G401 (cell line): ENCODE measurements around the gene TGM6. TPM values are rescaled to one million over a fixed set of nuclear protein-coding genes. Genes with fewer than 3 reads are reported as not detected.

ENCODE experiments used
- DNase-seq: peaks from one replicate; pipeline ENCODE4 v3.0.0-alpha.2; 2015; ENCODE audit warnings: low spot score
- in situ Hi-C: cut with HindIII; loops from 2 replicates; pipeline ENCODE4 v1.10.0; 2016; ENCODE audit warnings: low sequenced_read_pairs, mixed read lengths
- total RNA-seq: library from RNA; depleted of rRNA; stranded (reverse); fragments of >200 nt; shearing (Covaris generic); gene quantifications from 2 replicates; pipeline ENCODE4 v1.2.3, GENCODE V29; 2014; rRNA removed

The TGM6 gene
- total RNA-seq, 1 experiment from 2014 or later: not detected

DNA sequence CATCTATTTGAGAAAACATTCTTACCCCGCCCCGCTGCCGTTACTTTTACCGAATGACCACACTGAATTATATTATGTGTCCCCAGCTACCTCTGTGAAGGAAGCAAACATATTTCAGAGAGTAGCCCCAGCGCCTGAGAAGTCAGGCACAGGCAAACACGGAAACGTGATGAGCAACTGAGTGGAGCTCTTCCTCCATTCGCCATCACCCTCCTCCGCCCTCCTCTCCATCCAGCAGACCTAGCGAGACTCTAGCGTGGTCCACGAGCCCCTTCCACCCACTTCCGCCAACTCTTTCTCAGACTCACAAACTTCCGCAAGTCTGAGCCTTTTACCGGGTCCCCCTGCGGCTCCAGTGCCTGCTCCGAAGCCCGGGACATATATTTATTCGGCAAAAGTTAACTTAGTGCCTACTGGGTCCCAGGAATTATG, 89.3 kb downstream of the TGM6 start:
- in situ Hi-C loops: no loop called here
- DNase-seq: peak; percentile 30

DNA sequence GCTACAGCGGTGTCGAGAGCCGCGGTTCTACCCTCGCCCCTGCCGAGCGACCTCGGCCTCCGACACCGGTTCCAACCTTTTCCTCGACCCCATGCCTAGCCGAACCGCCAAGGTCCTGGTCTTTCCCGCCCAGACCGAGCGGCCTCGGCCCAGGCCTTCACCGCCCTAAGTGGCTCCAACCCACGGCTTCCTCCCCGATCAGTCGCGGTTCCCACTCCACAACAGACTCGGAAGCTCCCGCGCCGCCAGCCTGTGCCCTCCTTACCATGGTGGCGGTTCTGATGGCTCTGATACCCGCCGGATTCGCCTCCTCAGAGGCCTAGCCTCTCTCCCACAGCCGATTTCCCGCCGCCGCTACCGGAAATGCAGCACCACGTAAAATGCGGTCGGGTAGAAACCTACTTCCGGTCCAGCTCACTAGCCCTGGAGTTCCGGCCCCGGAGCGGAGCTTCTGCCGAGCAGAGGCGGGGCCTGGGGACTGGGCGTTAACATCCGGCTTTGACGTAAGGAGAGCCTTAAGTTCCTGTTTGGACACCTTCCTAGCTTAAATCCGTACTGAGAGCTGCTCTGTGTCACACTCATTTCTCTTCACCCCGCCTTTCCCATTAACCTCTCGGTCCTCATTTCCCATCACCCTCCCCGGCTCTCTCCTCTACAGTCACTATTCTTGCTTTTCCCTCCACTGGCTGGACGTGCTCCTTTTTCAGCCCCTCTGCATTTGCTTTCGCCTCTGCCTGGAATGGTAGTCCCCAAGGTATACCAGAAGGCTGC, 89.9 kb downstream of the TGM6 start, which contains the start of gene SNRPB:
Gene SNRPB, minus strand, starts transcription at position 367 of the 771 bp plus-strand sequence. Its CDS starts 99 bp downstream, at position 268.
- DNase-seq: peak; percentile 99
- in situ Hi-C loops: no loop called here

DNA sequence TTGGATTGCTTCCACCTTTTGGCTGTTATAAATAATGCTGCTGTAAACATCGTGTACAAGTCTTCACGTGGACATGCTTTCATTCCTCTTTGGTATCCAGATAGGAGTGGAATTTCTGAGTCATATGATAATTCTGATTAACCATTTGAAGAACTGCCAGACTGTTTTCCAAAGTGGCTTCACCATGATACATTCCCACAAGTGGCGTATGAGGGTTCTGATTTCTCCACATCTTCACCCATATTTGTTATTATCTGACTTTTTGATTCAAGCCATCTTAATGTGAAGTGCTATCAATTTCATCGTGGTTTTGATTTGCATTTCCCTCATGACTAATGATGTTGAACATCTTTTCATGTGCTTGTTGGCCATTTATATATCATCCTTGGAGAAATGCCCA, 92.8 kb downstream of the TGM6 start:
- in situ Hi-C loops: no loop called here
- DNase-seq: no peak

DNA sequence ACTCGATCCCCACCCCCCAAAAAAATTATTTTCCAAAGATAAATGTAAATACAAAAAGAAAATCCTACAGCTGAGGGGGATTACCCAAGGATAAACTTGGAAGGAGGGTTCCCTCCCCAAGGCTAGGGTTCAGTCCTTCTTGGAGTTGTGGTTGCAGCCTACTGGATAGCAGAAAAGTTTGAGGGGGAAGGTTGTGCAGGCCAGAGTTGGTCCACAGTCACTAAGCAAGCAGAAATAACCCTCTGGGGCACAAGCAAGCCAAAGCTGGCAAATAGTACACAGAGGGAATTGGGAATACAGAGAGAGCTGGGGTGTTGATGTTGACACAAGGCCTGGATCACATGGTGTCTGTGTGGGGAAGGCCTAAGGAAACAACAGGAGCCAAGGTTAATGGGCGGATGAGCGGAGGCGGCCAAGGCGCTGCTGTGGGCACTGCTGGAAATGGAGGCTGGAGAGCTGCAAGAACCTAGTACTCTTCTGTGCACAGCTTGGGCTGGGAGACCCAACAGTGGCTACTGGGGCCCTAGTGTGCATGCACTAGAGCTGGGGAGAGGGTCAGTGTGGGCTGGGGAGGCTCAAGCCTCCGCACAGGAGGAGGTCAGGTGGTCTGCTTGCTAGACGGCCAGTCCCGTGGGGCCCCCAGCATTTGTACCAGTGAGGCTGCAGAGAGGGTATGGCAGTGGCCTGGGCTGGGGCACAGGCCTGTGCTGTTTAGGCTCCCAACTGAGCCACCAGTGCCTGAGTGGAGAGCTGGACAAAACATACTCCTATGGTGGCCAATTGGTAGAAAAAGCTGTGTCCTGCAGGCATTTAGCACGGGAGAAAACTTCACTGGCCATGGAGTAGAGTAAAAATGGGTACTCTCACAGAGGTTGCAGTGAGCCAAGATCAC, 95.4 kb downstream of the TGM6 start:
- DNase-seq: no peak
- in situ Hi-C loops: no loop called here

DNA sequence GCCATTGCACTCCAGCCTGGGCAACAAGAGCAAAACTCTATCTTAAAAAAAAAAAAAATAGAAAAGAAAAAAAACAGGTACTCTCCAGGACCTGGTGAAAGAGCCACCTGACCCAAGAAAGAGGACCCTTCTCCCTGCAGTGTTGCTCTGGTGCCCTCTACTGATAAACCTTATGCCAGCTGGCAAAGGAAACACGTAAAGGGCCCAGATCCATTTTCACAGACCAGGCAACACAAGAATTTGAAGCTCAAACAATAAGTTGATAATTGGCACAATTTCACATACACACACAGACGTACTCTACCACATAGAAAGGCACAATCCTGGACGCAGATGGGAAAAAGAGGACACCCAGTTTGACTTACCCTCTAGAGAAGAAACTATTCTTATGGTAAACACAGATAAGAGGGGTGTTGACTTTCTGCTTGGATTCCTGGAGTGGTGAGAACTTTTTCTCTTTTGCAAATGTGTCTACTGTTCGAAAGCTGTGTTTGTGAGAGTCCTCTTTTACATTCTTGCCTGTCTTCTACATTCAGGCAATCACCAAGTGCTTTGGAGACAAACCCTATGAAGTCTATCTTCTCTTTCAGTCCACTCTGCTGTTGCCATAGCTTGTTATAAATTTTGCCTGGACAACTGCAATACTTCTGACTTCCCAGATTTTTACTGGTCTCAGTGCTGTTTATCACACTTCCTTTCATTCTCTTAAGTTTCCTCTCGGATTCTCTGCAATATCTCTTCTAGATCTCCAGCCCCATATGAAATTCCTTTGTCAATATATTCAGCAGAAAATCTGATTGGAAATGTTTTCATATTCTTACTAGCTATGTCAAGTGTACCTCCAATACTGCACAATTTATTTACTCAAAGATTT, 96.3 kb downstream of the TGM6 start:
- no peak for DNase-seq
- in situ Hi-C loops: no loop called here

DNA sequence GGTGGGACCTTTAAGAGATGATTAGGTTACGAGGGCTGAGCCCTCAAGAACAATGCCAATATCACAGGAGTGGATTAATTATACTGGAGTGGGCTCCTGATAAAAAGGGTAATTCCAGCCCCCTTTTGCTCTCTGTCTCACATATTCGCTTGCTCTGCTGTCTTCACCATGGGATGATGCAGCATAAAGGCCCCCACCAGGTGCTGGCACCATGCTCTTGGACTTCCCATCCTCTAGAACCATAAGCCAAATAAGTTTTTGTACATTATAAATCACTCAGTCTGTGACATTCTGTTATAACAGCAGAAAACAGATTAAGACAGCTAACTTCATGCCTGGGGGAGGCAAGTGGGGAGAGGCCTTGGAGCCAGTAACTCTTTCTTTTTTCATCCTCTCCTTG, 99.7 kb downstream of the TGM6 start:
- in situ Hi-C loops: no loop called here
- no peak for DNase-seq

Other genes with a start within 250 kb of the TGM6 start
- not detected in 2 replicates for gene TGM3, start 84.9 kb upstream of the TGM6 start, total RNA-seq
- 1,009 and 1,118 TPM in 2 replicates for gene SNRPB, start 89.9 kb downstream of the TGM6 start, total RNA-seq
- gene ZNF343, start 128.0 kb downstream of the TGM6 start, total RNA-seq: 7.6 and 11.3 TPM in 2 replicates
- gene TMC2, start 155.7 kb downstream of the TGM6 start, total RNA-seq: not detected in 2 replicates